ENCODE data around the gene CROCC2. TPM values are rescaled to one million over a fixed set of nuclear protein-coding genes. Genes with fewer than 3 reads are reported as not detected.

Gene CROCC2
- total RNA-seq, 1 experiment from 2014 or later, result not detected

DNA sequence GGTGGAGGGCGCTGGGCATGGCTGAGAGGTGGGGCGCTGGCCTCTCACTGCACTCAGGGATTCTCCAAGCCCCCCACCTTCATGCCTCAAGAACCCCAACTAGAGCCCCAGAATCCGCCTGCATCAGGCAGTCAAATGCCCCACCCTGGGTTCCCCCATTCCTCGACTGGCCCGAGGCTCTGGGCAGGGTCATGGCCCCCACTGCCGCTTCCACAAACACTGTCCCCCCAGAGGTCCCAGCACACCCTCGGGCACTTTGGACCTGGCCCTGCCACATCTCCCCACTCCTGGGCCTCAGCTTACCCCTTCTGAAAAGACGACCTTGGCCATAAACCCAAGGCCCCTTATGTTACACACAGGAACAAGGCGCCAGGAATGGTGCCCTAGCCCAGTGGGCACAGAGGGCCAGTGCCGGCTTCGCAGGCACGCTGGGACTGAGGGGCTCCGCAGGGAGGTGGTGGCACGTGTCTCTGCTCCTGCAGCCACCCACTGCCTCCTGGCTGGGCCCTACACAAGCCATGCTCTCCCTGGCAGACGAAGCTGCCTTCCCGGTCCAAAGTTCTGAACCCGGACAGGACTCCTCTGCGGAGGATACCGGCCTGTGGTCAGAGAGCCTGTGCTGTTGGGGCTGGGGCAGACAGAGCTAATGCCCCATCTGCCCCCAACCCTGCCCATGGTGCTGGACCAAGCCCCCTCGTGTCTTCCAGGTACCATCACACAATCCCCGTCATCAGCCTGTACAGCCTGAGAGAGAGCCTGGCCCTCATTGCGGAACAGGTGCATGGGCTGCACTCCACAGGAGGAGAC is 30.7 kb upstream of the CROCC2 start:
- no peak for DNase-seq (ENCODE audit: extremely low read depth, low read depth)

DNA sequence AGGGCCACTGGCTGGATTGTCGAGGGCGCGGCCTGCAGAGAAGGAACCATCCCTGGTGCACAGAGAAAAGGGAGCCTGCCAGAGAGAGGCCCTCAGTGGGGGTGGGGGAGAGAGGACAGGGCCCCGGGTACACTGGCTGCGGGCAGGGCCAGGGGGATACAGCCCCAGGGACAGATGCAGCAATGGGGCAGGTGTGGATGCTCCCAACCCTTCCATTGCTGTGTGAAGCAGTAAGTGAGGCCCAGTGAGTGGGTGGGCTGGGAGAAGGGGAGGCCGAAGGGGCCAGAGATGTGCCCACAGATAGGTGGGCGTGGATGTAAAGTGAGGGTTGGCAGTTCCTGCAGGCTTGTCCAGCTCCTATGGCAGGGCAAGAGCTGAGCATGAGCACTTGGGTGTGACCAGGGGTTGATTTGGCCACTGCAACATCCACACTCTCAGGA is 30.1 kb upstream of the CROCC2 start:
- no peak for DNase-seq (ENCODE audit: extremely low read depth, low read depth)

DNA sequence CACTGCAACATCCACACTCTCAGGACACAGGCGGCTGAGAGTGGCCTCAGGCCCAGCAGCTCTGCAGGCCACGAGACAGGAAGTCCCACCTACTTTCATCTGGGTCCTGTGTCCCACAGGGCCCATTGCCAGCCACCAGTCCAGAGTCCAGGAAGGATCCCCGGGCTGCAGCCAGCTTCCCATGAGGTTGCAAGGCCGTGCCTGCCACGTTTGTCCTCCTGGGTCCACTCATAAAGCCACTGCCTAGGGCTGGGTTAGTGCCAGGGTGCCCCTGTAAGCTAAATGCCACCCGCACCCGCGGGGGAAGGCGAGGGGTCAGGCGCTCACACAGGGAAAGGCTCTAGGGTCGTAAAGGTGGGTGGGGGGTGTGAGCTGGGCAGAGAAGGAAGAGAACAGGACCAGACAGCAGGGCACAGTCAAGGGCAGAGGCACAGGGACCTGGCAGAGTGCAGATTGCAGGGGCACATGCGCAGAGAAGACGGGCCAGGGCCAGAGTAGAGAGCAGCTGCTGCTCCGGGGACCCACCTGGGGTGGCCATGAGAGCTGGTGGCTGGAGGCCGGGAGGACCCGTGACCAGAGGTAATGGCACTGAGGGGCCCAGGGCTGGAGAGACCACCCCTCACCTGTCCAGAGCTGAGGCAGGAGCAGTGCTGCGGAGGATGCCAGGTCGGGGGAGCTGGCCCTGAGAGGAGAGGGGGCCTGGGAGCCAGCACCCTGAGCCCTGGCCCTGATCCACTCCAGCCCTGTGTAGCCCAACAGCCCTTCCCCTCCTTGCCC is 29.5 kb upstream of the CROCC2 start:
- no peak for DNase-seq (ENCODE audit: extremely low read depth, low read depth)

DNA sequence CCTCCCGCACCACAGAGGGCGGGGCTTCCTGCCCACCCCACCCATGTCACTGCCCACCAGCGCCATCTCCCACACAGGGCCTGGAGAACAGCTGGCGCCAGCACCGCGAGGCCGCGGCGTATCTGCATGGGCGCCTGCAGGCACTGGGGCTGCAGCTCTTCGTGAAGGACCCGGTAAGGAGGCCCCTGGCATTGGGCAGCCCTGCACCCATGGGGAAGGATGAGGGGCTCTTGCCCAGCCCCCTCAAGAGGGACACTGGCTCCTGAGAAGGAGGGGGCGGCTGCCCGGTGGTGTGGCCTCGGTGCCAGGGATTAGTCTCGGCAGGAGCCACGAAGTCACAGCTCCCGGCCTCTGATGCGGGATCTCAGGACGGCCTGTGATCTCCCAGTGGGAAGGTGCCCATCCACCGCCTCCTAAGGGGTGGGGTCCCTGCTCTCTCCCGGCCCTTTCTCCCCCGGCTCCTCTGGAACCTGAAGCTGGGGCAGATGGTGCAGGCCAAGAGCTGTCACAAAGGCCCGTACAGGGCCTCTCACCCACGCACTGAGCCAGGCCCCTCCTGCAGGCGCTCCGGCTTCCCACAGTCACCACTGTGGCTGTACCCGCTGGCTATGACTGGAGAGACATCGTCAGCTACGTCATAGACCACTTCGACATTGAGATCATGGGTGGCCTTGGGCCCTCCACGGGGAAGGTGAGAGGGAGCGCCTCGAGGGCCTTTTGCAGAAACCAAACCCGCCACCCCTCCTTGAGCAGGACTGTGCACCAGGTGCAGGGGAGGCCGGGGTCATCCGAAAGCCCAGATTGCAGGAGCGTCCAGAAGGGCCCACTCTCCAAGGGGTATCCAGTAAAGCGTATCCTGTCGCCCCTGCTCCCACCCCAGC is 28.4 kb upstream of the CROCC2 start:
- DNase-seq (ENCODE audit: extremely low read depth, low read depth), result no peak

DNA sequence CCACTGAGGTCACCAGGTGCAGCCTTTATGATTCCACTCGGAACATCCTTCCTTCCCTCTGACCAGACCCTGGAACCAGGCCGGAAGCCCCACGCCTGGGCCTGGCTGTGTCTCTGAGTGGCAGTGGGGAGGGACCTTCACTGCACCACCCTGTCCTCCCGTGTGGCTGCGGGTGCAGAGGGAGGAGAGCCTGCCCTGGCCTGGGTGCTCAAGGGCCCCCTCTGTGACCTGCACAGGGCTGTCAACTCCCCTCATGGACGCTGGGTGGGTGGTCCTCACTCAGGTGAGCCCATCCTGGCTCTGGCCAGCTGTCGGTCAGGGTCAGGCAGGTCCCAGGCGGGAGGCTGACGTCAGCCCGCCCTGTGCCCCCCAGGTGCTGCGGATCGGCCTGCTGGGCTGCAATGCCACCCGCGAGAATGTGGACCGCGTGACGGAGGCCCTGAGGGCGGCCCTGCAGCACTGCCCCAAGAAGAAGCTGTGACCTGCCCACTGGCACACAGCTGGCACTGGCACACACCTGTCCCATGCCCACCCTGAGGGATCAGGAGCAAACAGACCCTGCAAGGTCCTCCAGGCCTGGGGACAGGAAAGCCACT is 27.7 kb upstream of the CROCC2 start:
- DNase-seq (ENCODE audit: extremely low read depth, low read depth), result no peak

DNA sequence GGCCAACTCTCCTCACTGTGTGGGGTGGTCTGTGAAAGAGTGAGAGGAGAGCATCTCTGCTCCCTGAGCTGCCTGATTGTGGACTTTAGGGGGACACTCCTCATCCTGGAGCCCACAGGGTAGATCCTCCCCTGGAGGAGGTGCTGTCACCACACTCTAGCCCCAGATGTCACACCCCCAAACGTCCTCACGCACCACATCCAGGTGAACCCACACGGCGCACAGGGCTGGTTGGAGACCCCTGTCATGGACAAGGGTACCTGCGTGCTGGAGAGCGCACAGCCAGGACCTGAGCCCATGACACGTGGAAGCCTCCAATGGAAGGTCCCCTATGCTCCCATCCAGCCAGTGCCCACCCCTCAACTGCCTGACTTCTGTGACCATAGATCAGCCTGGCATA is 27.0 kb upstream of the CROCC2 start:
- no peak for DNase-seq (ENCODE audit: extremely low read depth, low read depth)

DNA sequence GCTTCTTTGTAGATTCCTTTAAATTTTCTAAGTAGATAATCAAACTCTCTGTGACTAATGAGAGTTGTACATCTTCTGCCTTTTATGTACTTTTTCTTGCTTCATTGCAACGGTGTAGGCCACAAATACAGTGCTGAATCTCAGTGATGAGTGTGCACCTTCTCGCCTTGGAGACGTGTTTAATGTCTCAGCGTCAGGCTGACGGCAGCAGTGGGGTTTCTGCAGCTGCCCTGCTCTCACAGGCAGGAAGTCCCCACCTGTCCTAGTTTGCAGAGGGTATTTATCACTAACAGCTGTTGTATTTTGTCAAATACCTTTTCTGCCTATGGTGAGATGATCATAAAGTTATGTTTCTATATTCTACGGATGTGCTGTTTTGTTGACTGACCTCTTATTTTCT is 24.2 kb upstream of the CROCC2 start:
- DNase-seq (ENCODE audit: extremely low read depth, low read depth), result no peak

DNA sequence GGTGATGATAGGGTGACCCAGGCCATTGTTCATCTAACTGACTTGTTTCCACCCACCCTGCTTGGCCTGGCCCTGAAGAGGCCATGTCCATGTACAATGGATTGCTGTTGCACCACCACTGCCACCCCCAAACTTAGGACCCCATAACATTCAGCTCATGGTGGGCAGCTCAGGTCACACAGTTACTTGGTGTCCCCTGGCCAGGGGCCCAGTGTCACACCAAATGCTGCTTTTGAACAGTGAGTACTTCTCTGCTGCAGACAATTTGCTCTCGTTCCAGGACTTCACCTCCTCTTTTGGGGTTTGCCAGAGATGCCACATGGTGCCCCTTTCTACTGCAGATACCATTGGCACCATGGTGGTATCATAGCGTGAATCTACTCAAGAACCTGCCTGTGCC is 21.9 kb upstream of the CROCC2 start:
- no peak for DNase-seq (ENCODE audit: extremely low read depth, low read depth)

DNA sequence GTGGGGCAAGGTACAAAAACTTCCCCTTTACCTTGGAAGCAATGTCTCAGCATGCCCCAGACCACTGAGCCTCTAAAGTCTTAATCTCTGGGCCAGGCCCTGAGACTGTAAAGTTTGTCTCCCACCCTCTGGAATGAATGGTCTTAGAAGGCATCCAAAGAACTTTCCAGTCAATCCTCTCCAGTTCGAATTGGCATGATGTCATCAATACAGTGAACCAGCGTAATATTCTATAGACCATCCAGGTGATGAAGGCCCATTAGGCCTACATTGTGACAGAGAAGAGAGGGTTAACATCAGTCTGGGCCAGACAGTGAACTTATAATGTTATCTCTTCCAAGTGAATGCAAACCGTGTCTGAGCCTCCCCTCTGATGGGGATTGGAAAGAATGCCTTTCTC is 21.4 kb upstream of the CROCC2 start:
- DNase-seq (ENCODE audit: extremely low read depth, low read depth), result no peak

DNA sequence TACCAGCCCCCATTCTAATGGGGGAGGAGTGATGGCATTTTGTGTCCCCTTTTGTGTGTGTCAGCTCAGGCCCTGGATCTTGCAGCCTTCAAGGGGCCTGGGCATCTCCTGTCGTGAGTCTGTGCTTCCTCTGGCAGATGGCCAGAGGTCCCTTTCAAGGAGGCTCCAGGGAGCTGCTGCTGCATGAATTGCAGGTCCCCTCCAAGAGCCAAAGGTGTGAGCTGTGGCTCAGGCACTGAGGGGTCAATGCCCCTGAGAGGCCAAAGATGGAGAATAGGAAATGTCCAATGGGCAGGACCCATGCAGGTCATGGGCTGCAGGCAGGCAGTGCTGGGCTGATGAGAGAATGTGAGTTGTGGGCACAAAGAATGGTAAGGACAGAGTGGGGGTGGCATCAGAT is 20.6 kb upstream of the CROCC2 start:
- DNase-seq (ENCODE audit: extremely low read depth, low read depth), result no peak

DNA sequence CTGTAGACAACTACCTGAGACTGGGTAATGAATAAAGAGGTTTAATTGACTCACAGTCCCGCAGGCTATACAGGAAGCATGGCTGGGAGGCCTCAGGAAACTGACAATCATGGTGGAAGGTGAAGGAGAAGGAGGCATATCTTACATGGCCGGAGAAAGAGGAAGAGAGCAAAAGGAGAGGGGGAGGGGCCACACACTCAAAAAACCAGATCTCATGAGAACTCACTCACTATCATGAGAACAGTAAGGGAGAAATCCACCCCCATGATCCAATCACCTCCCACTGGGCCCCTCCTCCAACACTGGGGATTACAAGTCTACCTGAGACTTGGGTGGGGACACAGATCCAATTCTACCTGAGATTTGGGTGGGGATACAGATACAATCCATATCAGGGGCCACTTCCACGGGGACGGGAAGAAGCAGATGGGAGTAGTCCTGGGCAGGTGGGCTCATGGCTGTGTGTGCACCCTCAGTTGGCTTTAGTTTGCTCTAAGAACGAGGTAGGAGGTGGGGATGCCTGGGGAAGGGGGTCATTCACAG is 20.0 kb upstream of the CROCC2 start:
- DNase-seq (ENCODE audit: extremely low read depth, low read depth), result no peak

DNA sequence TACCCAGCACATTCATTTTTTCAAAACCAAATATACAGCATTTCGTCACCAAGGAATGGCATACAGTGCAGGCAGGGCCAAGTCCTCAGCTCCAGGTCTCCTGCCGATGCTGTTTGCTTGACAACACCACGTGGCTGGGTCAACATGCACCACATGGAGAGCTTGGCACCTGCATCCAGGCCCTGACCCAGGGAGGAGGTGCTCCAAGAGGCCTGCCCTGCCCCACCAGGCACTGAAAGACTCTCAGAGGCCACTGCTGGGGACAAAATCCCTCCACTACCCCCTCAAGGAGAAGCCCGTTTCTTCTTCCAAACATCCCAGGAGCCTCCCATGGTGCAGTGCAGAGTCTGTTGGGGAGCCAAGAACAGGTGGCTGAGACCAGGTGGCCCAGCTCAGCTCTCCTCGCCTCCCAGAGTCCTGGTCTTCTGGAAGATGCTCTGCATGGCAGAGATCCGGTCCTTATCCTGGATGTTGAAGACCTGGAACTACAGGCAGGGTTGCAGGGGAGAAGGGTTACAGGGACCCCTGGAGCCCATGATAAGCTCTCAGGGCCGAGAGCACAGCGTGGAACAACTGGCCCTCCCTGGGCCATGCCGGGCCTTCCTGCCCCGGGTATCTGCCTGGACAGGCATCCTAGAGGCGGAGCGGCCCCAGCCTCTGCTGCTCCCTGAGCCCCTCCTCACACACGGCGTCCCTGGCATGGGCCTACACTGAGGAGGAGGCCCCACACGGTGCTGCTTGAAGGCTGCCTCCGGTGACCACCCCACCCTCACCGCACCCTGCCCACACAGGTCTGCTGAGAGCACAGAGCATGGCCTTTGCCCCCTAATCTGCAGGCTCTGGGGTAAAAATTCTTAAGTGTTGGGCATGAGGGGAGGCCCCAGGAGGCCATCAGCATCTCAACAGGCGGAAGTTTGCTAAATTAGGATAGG is 19.2 kb upstream of the CROCC2 start:
- no peak for DNase-seq (ENCODE audit: extremely low read depth, low read depth)

DNA sequence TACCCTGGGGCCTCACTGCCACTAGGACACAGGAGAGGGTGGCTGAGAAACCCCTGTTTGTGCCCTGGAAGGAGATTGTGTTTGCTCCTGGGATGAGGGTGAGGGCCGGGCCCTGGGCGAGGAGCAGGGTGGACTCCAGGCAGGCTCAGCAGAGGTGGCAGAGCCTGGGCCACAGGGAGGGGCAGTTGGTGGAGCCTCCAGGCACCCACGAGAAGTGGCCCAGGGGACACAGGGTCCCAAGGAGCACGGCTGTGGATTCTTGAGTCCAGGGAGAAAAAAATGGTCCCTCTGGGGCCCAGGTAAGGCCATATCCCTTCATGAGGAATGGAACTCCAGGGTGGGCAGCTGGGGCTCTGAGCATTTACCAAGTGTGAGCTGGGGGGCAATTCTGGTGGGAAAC is 18.5 kb upstream of the CROCC2 start:
- DNase-seq (ENCODE audit: extremely low read depth, low read depth), result no peak

DNA sequence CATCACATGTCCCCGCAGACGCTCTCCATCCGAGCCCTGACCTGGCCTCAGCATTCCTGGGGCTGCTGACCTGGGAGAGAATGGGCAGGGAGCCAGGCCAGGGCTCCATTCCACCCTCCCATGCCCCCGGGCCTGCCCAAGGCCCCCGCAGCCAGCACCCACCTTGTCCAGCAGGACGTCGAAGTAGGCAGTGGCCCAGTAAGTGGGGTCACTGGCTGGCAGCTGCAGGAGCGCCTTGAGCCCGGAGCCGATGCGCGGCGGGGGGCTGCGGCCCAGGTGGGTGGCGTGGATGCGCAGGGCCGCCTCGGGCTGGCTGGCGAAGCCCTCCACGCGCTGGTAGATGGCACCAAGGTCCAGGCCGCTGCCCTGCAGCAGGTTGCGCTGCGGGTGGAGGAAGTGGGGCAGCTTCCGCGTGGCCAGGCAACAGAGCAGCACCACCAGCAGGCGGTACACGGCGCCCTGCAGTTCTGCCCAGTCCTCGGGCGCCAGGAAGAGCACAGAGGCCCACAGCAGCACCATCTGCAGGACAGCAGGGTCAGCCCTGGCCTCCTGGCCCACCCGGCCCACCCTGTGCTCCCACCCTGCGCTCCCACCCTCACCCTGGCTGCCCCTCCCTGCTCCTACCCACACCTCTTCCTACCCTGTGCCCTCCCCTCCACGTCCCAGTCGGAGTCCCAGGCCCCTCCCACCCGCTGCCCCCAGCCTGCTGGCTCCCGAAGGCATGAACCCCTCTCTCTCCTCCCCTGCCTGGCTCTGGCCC is 17.8 kb upstream of the CROCC2 start:
- DNase-seq (ENCODE audit: extremely low read depth, low read depth), result no peak

DNA sequence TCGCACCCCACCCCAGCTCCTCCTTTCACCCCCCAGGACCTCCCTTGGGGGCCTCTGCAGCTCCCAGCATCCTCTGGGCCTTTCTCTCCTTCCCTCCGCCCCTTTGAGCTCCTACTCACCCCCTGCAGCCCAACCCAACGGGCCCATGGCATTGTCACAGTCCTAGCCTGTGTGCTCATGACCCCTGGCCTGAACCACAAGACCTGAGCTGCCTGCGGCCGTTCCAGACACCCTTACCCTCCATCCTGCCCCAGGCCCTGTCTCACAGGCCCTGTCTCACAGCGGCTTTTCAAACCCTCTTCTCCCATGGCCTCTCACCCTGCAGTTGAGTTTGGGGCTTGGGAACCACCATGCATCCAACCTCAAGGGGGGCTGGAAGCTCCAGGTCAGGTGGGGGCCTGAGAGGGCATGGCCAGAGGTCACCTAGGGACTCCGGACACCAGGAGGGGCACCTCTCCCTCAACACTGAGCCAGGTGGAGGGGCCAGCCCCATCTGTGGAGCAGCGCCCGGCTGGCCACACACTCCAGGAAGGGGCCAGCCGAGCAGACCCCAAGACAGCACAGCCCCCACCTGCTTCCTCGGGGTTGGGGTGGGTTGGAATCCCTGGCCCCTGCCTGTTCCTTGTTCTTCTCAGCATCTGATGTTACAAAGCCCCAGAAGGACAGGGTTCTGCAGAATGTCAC is 17.1 kb upstream of the CROCC2 start:
- no peak for DNase-seq (ENCODE audit: extremely low read depth, low read depth)

DNA sequence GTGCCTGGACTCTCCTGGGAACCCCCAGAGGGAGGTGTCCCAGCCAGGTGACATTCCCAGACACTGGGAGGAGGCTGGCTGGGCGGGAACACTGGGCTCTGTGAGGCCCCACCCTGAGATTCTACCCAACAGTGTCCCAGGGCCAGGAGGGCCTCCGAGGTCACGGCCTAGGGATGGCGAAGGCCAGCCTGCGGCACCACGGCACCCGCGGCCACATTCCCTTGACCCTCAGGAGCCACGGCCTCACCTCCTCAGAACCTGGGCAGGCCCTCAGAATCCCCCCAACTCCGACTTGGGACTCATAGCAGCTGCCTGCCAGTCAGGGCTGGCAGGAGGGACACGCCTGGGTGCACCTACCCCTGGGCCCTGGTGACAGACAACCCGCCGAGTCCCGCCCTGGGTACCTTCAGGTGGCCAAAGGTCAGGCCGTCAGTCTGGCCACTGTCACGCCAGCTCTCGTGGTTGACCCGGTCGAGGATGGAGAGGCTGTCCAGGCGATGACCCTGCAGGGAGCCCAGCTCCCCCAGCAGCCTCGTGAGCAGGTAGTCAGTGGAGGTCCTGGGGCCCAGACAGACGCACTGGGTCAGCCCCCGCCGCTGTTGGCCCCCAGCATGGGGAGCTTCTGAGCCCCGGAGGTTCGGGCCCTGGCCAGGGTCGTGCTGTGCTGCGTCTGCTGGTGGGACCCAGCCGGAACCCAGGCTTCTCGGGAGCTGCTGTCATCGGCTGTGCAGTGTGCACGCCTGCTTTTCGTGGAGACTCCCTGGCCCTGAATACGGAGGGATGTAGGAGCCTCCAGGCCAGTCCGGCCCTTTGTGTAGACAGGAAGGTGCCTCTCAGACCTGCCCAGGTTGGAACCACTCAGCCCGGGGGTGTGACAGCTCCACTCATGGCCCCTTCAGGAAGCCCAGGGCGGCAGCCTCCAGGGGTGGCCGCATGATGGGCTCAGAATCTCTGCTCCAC is 16.3 kb upstream of the CROCC2 start:
- DNase-seq (ENCODE audit: extremely low read depth, low read depth), result no peak

DNA sequence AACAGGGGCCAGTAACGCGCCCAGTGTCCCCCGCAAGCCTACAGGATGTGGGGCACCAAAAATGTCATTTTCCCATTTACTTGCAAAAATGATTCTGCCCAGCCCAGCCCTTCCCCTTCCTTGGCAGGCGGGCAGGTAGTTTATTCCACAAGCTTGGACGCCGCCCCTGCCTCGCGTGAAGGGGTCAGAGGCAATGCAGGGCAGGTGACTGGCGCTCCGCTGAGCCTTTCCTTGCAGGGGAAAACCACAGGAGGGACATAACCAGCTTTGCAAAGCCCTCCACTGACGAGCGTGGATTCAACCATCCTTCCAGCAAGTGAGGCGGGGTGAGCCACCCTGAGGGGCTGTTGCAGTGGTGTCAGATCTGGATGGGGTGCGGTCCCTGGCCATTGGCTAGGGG is 15.4 kb upstream of the CROCC2 start:
- DNase-seq (ENCODE audit: extremely low read depth, low read depth), result no peak

All from NCI-H460 (cell line).